HG03571 (cell line): ENCODE data around the gene TIGIT.

Experiments
- ATAC-seq: cut with Tn5 transposase; IDR thresholded peaks from one replicate; pipeline ENCODE4 v1.9.1; 2021; ENCODE audit not compliant: unreplicated experiment

The TIGIT gene

GRCh38 chr3:114351123-114351821 lies 57.4 kb downstream of the TIGIT start:
- no peak for ATAC-seq

GRCh38 chr3:114351822-114352145 lies 58.0 kb downstream of the TIGIT start:
- no peak for ATAC-seq

GRCh38 chr3:114355653-114356052 lies 61.8 kb downstream of the TIGIT start:
- no peak for ATAC-seq

GRCh38 chr3:114356066-114356465 lies 62.2 kb downstream of the TIGIT start:
- ATAC-seq = no peak

- no peak for ATAC-seq
These were observed 62.7 kb downstream of the TIGIT start for GRCh38 chr3:114356525-114356924.
